Thyroid gland (tissue), 4 donors: ENCODE measurements around the gene PTPRN2. TPM values are rescaled to one million over a fixed set of nuclear protein-coding genes. Genes with fewer than 3 reads are reported as not detected.

Experiments
- DNase-seq, 2 donors: peaks; one replicate each; pipeline ENCODE4 v3.0.0-alpha.2; 2019
- H3K27ac ChIP-seq, 3 donors: fragments of 200-600 bp; sonication (generic); 1 replicate in 2 of 3; 2 replicates in 1 of 3; pipeline ENCODE4 v1.5.1; 2016 to 2019; ENCODE audit warnings: mild to moderate bottlenecking in 1 of 3, moderate library complexity in 1 of 3
- H3K27me3 ChIP-seq: fragments of 200-600 bp; sonication (generic); one replicate; pipeline ENCODE4 v1.5.1; 2019
- H3K36me3 ChIP-seq, 2 donors: fragments of 200-600 bp; sonication (generic); one replicate each; pipeline ENCODE4 v1.5.1; 2016 to 2019
- H3K4me1 ChIP-seq, 2 donors: fragments of 200-600 bp; sonication (generic); one replicate each; pipeline ENCODE4 v1.5.1; 2017 to 2019
- H3K4me3 ChIP-seq, 3 donors: fragments of 200-600 bp; sonication (generic); replicated peaks in 1 of 3; 1 replicate in 2 of 3; 2 replicates in 1 of 3; pipeline ENCODE4 v1.5.1; 2016; ENCODE audit warnings: mild to moderate bottlenecking in 1 of 3
- H3K9me3 ChIP-seq: fragments of 200-600 bp; sonication (generic); one replicate; pipeline ENCODE4 v1.5.1; 2017
- POLR2A ChIP-seq, 2 donors: fragments of 450-650 bp; IDR thresholded peaks; one replicate each; pipeline ENCODE4 v1.6.1; 2017; ENCODE audit warnings: antibody characterized with exemption in 2 of 2, mild to moderate bottlenecking in 2 of 2, moderate library complexity in 1 of 2
- WGBS, 2 donors: methylation state at CpG; one replicate each; pipeline ENCODE4 v1.1.5; 2017; 5-methylcytosine and 5-hydroxymethylcytosine counted together
- intact Hi-C: fragments of 100-400 bp; cut with DNase I; formaldehyde crosslinking; loops from one replicate; pipeline ENCODE4 v1.15.1; 2023
- total RNA-seq, 4 donors: library from RNA; depleted of rRNA; stranded (reverse); fragments of >200 nt; gene quantifications; one replicate each; pipeline ENCODE4 v1.2.3, GENCODE V29; 2016
- TF ChIP-seq, protein P1 (sequence below), 6 experiments: fragments of 200-600 bp in 3 of 6; fragments of 450-650 bp in 3 of 6; sonication (generic) in 3 of 6; IDR thresholded peaks; one replicate each; pipeline ENCODE4 v1.5.1; 2016 to 2019; ENCODE audit warnings: antibody characterized with exemption in 6 of 6, mild to moderate bottlenecking in 2 of 6, inconsistent platforms in 1 of 6, moderate library complexity in 1 of 6

The PTPRN2 gene
- total RNA-seq, 4 donors from 2014 or later: 4.2 to 9.9 (median 7.7) TPM

DNA sequence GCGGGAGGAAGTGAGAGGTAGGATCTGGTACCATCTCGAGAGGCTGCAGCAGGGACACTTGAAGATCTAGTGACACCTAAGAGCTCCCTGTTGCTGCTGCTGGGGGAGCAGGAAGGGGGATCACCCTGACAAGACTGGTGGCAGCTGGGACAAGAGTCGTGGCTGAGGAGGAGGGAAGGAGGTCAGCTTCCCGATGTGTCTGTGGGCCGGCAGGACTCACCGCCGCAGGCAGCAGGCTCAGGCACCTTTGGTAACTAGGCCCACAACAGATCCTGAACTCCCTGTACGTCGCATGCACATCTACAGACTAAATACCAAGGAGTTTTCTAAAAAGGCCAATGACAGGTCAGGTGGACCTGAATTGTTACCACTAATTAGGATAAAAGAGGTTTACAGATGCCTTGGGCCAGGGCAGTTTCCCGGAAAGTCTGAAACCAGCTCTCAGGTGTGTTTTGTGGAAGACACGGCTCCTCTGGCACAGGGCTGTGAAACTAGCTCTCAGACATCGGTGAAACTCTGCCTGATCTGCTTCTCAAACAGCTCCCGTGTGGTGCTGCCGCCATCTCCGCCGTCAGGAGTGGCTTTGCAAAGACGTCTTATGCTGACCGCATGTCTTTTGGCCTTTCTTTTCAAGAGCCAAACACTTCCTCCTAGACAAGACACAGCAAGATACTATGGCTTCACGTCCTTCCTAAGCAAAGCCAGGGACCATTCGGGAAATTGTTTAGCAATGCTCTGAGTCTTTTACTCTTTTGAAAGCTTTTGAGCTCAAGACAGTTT lies 609.7 kb downstream of the PTPRN2 start:
- Histone ChIP-seq H3K9me3 (no peaks in the 10 kb centered on the region), H3K36me3 (no peaks in the 10 kb centered on the region), H3K4me3 (no peak overlapping the region), H3K27ac (no peak overlapping the region), H3K4me1 (no peaks in the 10 kb centered on the region), H3K27me3 (no peaks in the 10 kb centered on the region)
- 70 to 76% methylated on average over 20 of the region's 20 CpGs for WGBS, 2 donors
- no peak for TF ChIP-seq POLR2A (IDR thresholded peaks at IDR 0.05)
- TF ChIP-seq, protein P1, sequence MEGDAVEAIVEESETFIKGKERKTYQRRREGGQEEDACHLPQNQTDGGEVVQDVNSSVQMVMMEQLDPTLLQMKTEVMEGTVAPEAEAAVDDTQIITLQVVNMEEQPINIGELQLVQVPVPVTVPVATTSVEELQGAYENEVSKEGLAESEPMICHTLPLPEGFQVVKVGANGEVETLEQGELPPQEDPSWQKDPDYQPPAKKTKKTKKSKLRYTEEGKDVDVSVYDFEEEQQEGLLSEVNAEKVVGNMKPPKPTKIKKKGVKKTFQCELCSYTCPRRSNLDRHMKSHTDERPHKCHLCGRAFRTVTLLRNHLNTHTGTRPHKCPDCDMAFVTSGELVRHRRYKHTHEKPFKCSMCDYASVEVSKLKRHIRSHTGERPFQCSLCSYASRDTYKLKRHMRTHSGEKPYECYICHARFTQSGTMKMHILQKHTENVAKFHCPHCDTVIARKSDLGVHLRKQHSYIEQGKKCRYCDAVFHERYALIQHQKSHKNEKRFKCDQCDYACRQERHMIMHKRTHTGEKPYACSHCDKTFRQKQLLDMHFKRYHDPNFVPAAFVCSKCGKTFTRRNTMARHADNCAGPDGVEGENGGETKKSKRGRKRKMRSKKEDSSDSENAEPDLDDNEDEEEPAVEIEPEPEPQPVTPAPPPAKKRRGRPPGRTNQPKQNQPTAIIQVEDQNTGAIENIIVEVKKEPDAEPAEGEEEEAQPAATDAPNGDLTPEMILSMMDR (IDR thresholded peaks at IDR 0.05): no peak
- no peak for DNase-seq
- intact Hi-C loops: no loop called here

DNA sequence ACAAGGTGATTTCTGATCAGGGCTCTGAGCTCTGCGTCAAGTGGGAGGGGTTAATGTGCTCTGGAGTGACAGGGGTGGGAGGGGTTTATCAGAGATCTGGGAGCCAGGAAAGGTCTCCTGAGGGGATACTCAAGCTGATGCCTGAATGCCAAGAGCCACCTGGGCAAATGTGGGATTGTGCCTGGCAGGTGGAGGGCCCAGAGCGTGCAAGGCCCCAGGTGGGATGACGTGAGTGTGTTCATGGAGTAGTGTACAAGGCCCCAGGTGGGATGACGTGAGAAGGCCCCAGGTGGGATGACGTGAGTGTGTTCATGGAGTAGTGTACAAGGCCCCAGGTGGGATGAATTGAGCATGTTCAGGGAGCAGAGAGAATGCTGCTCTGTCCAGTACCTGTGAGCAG lies 610.3 kb downstream of the PTPRN2 start:
- TF ChIP-seq POLR2A (IDR thresholded peaks at IDR 0.05): no peak
- 95 to 97% methylated on average over 5 of the region's 5 CpGs for WGBS, 2 donors
- intact Hi-C loops: no loop called here

DNA sequence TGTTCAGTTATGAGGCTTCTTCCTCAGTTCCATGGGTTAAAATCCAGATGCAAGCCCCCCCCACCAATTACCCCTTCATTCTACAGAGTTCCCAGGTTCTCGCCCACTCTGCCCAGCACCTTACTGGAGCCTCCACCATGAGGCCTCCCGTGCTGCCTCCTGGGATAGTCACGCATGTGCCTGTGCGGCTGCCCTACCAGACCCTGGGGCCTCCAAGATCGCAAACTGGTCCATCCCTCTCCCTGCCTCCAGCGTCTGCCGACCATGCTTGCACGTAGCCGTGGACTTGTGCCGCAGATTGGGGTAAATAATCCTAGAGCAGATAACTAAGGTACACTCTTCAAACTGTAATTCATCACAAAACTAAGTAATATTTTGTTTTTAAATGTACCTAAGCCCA lies 611.2 kb downstream of the PTPRN2 start:
- Histone ChIP-seq H3K9me3 (no peaks in the 10 kb centered on the region), H3K4me3 (no peak overlapping the region), H3K4me1 (no peaks in the 10 kb centered on the region), H3K27ac (no peak overlapping the region), H3K27me3 (no peaks in the 10 kb centered on the region), H3K36me3 (no peaks in the 10 kb centered on the region)
- intact Hi-C loops: no loop called here
- WGBS, 2 donors: 93 to 96% methylated on average over 10 of the region's 10 CpGs
- TF ChIP-seq, protein P1 (IDR thresholded peaks at IDR 0.05): no peak
- no peak for TF ChIP-seq POLR2A (IDR thresholded peaks at IDR 0.05)
- DNase-seq: no peak

More for the DNA sequence above, 610.3 kb downstream of the PTPRN2 start:
- no peak for DNase-seq
- no peaks in the 10 kb centered on the region for H3K4me1 ChIP-seq
- H3K27ac ChIP-seq: no peak overlapping the region
- no peaks in the 10 kb centered on the region for H3K36me3 ChIP-seq
- H3K27me3 ChIP-seq: no peaks in the 10 kb centered on the region
- H3K9me3 ChIP-seq: no peaks in the 10 kb centered on the region
- no peak overlapping the region for H3K4me3 ChIP-seq

DNA sequence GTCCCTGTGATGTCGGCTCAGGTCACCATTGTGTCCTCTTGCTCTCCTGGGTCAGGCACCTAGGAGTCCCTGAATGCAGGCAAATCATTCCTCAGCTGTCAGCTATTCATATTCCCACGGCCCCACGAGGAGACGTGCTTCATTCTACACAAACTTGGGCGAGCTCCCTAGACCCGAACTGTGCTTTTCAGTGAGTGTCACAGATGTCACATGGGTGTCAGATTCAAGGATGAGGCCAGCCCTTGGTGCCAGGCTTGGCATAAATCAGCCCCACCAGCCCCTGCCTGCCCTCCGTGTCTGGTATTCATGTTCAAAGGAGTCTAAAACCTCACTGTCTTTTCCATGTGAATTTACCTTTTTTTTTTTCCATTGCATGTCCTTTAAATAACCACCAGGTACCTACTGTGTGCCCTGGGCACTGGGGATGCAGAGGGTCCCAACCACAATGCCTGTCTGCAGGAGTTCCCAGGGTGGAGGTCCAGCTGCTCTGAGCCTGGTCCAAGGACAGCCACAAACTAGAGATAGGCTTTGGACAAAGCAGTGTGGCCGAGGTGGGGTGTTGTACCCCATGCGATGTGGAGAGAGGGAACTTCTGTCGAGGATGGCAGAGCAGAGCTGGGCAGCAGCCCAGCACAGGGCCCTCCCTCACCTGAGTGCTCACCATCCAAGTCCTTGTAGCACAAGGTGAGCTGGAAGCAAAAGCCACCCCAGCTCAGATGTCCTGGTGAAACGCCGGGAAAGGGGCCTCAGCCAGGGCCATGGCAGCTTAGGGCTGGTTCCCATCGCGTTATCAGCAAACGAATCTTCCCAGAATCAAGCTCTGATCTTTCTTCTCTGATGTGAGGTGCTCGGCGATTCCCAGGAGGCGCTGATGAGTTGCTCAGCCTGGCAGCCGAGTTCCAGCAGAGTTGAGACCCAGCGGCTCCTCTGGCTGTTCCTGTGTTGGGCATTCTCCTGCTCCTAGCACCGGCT lies 611.9 kb downstream of the PTPRN2 start:
- intact Hi-C loops: no loop called here
- no peaks in the 10 kb centered on the region for H3K9me3 ChIP-seq
- 87 to 92% methylated on average over 21 of the region's 21 CpGs for WGBS, 2 donors
- H3K27me3 ChIP-seq: no peaks in the 10 kb centered on the region
- TF ChIP-seq POLR2A (IDR thresholded peaks at IDR 0.05): no peak
- TF ChIP-seq, protein P1 (IDR thresholded peaks at IDR 0.05): no peak
- no peaks in the 10 kb centered on the region for H3K36me3 ChIP-seq
- H3K27ac ChIP-seq: no peak overlapping the region
- no peaks in the 10 kb centered on the region for H3K4me1 ChIP-seq
- no peak for DNase-seq
- no peak overlapping the region for H3K4me3 ChIP-seq

DNA sequence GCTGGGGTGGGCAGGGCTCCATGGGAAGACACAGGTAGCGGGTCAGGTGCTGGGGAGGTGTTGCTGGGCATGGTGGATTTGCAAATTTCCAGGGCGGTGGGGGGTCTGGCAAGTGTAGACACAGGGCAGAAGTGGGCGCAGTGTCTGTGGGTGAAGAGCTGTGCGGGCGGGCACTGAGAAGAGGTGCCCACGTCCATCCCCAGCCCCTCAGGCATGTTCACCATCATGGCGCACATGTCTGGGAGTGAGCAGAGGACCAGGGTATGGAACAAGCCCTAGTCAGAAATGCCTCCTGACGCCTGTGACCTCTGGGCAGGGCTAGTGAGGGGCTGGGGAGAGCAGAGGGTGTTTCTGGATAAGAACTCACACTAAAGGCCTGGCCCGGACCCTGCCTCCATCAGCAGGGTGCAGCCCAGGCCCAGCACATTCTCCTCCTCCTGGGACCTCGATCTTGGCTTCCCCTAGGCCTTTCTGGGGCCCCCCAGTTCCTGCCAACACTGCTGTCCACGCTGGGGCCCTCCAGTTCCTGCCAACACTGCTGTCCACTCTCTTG lies 612.9 kb downstream of the PTPRN2 start:
- no peak for TF ChIP-seq POLR2A (IDR thresholded peaks at IDR 0.05)
- TF ChIP-seq, protein P1 (IDR thresholded peaks at IDR 0.05): no peak
- Histone ChIP-seq H3K4me1 (no peaks in the 10 kb centered on the region), H3K27me3 (no peaks in the 10 kb centered on the region), H3K9me3 (no peaks in the 10 kb centered on the region), H3K4me3 (no peak overlapping the region), H3K36me3 (no peaks in the 10 kb centered on the region), H3K27ac (no peak overlapping the region)
- intact Hi-C loops: no loop called here
- 87 to 88% methylated on average over 11 of the region's 11 CpGs for WGBS, 2 donors
- no peak for DNase-seq
